WI38 (cell line): ENCODE results near the gene MTPN.

Source experiments
- H3K4me3 ChIP-seq: 2 replicates; pipeline ENCODE4 v1.5.1; 2011; ENCODE audit warnings: low read depth, mild to moderate bottlenecking, control low read depth, low read length
- TF ChIP-seq, protein P1 (sequence below): IDR thresholded peaks from 2 replicates; pipeline ENCODE4 v1.5.1; 2012; ENCODE audit warnings: low read depth, mild to moderate bottlenecking, control low read depth, low read length

MTPN gene

DNA sequence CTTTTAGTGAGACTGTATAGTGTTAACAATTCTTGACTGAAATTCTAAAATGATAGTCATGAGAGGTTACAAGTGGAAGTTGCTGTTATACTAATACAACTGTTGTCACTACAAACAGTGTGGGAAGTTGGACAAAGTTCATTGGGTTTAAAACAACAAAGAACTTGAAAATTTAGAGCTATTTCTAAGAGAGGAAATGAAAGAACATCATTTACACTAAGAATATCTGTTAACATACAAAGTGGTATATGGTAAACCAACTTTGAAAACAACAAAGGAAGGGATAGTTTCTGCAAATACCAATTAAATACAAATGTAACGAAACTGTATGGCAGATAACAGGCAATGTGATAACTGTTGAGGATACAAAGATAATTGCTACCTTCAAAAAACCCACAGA is 11.6 kb downstream of the MTPN start:
- H3K4me3 ChIP-seq, result no peak overlapping the region
- TF ChIP-seq, protein P1, sequence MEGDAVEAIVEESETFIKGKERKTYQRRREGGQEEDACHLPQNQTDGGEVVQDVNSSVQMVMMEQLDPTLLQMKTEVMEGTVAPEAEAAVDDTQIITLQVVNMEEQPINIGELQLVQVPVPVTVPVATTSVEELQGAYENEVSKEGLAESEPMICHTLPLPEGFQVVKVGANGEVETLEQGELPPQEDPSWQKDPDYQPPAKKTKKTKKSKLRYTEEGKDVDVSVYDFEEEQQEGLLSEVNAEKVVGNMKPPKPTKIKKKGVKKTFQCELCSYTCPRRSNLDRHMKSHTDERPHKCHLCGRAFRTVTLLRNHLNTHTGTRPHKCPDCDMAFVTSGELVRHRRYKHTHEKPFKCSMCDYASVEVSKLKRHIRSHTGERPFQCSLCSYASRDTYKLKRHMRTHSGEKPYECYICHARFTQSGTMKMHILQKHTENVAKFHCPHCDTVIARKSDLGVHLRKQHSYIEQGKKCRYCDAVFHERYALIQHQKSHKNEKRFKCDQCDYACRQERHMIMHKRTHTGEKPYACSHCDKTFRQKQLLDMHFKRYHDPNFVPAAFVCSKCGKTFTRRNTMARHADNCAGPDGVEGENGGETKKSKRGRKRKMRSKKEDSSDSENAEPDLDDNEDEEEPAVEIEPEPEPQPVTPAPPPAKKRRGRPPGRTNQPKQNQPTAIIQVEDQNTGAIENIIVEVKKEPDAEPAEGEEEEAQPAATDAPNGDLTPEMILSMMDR, result no peak

DNA sequence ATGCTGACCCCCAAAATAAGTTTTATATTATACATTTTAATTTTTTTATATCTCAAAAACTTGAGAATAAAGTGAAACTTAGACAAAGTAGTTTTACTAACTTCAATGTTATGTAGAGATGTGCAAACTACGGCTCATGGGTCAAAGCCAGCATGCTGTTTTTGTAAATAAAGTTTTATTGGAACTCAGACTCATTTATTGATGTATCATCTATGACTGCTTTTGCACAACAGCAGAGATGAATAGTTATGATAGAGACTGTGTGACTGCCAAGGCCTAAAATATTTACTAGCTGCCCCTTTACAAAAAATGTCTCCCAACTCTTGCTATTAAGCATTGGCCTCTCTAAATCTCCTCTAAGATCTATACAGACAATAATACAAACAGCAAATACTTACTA is 12.4 kb downstream of the MTPN start:
- TF ChIP-seq, protein P1, result no peak
- H3K4me3 ChIP-seq, result no peak overlapping the region

DNA sequence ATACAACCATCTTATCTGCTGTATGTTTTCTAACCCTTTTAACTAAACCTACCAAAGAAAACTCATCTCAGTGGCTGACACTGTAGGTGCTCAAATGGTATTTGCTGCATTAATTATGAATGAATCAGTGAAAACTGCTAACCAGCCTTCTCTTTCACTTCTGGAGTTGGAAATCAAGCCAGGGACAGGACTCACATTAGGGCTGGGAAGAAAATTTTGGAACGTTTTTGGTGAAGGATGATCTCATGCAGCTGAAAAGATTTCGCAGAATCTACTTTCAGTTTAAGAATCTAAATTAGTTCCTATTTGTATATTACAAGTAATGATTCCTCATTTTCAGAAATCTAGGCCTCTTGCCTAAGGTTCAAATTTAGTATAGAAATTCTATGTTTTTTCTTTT is 12.9 kb downstream of the MTPN start:
- TF ChIP-seq, protein P1, result no peak

DNA sequence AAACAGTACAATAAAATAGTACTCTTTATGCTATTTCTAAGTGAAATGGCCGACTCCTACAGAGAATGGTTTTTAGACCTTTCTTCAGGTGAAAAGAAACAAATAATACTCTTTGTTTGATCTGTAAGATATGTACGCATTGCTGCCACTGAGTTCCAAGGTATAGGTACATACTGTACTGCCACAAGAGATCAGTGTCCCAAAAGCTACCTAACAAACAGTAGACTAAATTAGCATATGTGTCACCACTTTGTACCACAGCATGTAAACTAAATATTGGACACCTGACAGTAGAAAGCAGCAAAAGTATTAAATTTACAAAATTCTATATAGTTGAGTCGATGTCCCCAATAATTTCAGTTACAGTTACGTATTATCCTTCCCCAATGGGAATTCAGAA is 14.4 kb downstream of the MTPN start:
- no peak overlapping the region for H3K4me3 ChIP-seq
- TF ChIP-seq, protein P1, result no peak

More for the DNA sequence above, 12.9 kb downstream of the MTPN start:
- peak overlapping the region; percentile 21; the same call in 1 of the 2 replicates for H3K4me3 ChIP-seq

DNA sequence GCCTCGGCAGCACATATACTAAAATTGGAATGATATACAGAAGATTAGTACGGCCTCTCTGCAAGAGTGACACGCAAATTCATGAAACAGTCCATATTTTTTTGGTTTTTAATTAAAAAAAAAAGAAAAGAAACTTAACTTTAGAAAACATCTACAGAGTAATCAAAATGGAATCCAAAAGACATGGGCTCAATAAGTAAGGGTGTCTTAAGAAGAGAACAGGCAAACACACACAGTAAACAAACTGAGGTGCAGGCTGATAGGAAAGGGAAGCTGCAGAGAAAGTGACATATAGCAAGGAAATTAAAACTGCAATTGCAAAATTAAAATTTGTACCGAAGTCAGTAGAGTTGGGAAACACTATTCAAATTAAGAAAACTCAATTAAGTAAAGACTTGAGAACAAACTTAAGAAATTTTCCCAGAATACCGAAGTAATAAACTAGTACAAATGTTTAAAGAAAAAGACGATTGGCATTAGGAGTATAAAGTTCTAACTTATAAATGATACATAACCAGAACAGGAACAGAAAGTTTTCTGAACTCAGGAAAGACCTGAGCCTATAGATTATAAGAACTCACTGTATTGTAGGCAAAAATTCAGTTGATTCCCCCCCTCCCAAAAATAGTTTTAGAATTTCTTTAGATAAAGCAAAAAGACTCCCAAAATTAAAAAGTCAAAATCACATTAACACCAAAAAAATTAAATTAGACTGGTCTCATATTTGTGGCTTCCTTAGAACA is 16.3 kb downstream of the MTPN start:
- TF ChIP-seq, protein P1, result no peak
- no peak overlapping the region for H3K4me3 ChIP-seq

DNA sequence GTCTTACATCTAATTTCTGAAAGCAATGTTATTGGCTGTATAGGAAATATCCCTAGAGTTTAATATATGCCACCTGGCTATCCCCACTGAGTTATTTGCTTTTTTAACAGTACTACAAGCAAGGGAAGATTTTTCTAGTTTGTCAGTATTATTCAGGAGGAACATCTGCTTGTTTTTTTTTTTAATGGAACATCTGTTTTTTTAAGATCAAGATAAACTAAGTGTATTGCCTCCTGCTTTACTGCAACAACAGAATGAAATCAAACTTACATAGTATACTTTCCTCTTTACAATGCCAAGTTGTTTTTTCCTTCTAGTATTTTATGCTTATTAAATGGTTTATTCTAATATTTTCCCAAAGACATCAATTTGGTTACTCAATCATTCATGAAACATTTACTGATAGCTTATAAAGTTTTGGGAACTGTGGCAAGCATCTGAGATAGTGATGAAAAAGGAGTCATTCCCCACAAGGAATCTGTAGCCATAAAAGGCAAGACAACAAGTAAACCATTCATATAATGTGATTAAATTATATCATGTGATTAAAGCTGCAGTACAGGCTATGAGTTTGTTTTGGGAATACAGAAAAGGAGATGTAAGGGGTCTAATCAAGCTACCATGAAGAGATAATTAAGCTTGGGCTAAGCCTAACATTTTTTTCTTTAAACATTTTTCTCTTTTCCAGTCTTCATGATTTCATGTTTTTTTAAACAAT is 17.4 kb downstream of the MTPN start:
- H3K4me3 ChIP-seq, result no peak overlapping the region
- TF ChIP-seq, protein P1, result no peak

DNA sequence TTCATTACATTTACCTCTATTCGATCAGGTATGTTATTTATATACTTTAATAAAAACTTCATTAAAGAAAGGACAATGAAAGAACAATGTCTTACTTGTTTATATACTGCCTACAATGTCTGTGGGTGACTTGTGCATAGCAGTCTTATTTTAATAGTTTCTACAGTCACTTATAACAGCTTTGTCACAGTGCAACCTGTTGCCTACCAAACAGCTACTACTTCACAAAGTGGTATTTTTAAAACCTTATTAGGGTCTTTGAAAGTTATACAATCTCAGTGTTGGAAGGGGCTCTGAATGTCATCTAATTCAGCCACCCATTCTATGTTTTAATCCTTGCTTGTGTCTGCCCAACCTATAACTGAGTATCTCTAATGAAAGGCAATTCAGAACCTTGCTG is 19.0 kb downstream of the MTPN start:
- TF ChIP-seq, protein P1, result no peak
- no peak overlapping the region for H3K4me3 ChIP-seq
